RWPE2 (cell line): ENCODE results near the gene KDM3A.

Source experiments
- ATAC-seq: fragments of 200-7000 bp; cut with Tn5 transposase; 3 replicates; pipeline ENCODE4 v1.9.1; 2021; ENCODE audit warnings: low read depth
- DNase-seq: peaks from one replicate; pipeline ENCODE4 v3.0.0-alpha.2; 2020; ENCODE audit warnings: low spot score
- H3K27ac ChIP-seq: fragments of 450-650 bp; 2 replicates; pipeline ENCODE4 v1.5.1; 2017; ENCODE audit warnings: mild to moderate bottlenecking; ENCODE audit not compliant: poor library complexity, severe bottlenecking
- H3K27me3 ChIP-seq: fragments of 250-450 bp; sonication (Bioruptor Pico); 2 replicates; pipeline ENCODE4 v1.5.1; 2021; ENCODE audit warnings: mild to moderate bottlenecking, moderate library complexity; ENCODE audit not compliant: insufficient read depth, poor library complexity, severe bottlenecking
- H3K36me3 ChIP-seq: fragments of 250-450 bp; sonication (Bioruptor Pico); 2 replicates; pipeline ENCODE4 v1.5.1; 2020; ENCODE audit warnings: low read depth, mild to moderate bottlenecking, moderate library complexity
- H3K4me1 ChIP-seq: fragments of 250-450 bp; sonication (Bioruptor Pico); 2 replicates; pipeline ENCODE4 v1.5.1; 2021; ENCODE audit warnings: mild to moderate bottlenecking, moderate library complexity; ENCODE audit not compliant: insufficient read depth, poor library complexity, severe bottlenecking
- H3K4me3 ChIP-seq: fragments of 250-450 bp; sonication (Bioruptor Pico); 2 replicates; pipeline ENCODE4 v1.5.1; 2021; ENCODE audit warnings: mild to moderate bottlenecking, moderate library complexity; ENCODE audit not compliant: severe bottlenecking
- H3K9me3 ChIP-seq: fragments of 250-450 bp; sonication (Bioruptor Pico); 2 replicates; pipeline ENCODE4 v1.5.1; 2021; ENCODE audit warnings: mild to moderate bottlenecking, moderate library complexity; ENCODE audit not compliant: severe bottlenecking
- CTCF ChIP-seq: fragments of 450-650 bp; IDR thresholded peaks from one replicate; pipeline ENCODE4 v1.5.1; 2017; ENCODE audit warnings: mild to moderate bottlenecking, moderate library complexity; ENCODE audit not compliant: poor library complexity, severe bottlenecking

Gene KDM3A

GRCh38 chr2:86520153-86520552 is 79.0 kb downstream of the KDM3A start:
- no peaks in the 10 kb centered on the region for H3K4me1 ChIP-seq
- H3K27me3 ChIP-seq = no peaks in the 10 kb centered on the region
- no peak overlapping the region for H3K4me3 ChIP-seq
- no peak overlapping the region for H3K27ac ChIP-seq
- 0 out of 2 replicates have a peak, but pooled peaks cover 8% of the 10 kb centered on the region for H3K36me3 ChIP-seq
- DNase-seq (no peak), ATAC-seq (no peak)
- H3K9me3 ChIP-seq = no peaks in the 10 kb centered on the region
- no peak for TF ChIP-seq CTCF

- Histone ChIP-seq H3K4me3 (no peak overlapping the region), H3K27me3 (no peaks in the 10 kb centered on the region), H3K36me3 (peaks cover 18% of the 10 kb centered on the region), H3K9me3 (no peaks in the 10 kb centered on the region), H3K4me1 (no peaks in the 10 kb centered on the region), H3K27ac (no peak overlapping the region)
- no peak for TF ChIP-seq CTCF
- DNase-seq (no peak), ATAC-seq (no peak)
These were observed 80.8 kb downstream of the KDM3A start for GRCh38 chr2:86521922-86522321.

DNA sequence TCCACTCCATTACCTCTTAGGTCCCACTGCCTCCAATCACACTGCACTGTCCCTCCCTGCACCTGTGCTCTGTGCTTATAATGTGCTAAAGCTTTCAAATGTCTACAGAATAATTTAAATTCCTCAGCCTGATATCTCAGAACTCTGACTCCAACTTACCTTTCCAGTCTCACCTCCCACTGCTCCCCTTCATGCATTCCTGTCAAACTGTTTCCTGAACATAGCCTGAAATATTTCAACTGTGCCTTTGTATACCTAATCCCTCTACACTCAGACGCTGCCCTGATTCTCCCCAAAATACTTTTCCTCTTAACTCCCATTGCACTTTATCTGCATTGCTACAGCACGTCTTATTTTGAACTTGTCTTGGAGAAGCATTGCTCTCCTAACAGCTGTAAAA is 81.5 kb downstream of the KDM3A start:
- no peaks in the 10 kb centered on the region for H3K4me1 ChIP-seq
- H3K4me3 ChIP-seq = no peak overlapping the region
- no peak overlapping the region for H3K27ac ChIP-seq
- no peaks in the 10 kb centered on the region for H3K9me3 ChIP-seq
- ATAC-seq = no peak
- no peaks in the 10 kb centered on the region for H3K27me3 ChIP-seq
- TF ChIP-seq CTCF = no peak
- no peak for DNase-seq
- peaks cover 25% of the 10 kb centered on the region for H3K36me3 ChIP-seq

DNA sequence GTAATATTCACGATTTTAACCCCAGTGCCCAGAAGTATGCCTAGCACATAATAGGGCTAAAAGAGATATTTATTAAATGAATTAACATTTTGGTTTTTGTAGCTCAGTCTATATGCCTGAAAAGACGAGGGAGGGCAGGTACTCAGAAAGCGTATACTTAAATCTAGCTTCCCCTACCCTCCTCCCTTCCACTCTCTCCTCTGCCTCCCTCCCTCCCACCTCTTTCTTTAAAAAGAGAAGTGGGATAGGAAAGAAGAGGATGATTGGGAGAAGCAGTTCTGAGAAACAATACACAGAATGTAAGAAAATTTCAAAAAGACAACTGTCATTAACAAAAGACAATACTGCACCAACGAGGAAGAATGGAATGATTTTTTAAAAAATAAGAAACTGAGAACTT is 82.3 kb downstream of the KDM3A start:
- no peak for TF ChIP-seq CTCF
- Histone ChIP-seq H3K4me1 (no peaks in the 10 kb centered on the region), H3K27ac (no peak overlapping the region), H3K36me3 (peaks cover 32% of the 10 kb centered on the region), H3K4me3 (no peak overlapping the region), H3K9me3 (no peaks in the 10 kb centered on the region), H3K27me3 (no peaks in the 10 kb centered on the region)
- ATAC-seq = no peak
- no peak for DNase-seq

DNA sequence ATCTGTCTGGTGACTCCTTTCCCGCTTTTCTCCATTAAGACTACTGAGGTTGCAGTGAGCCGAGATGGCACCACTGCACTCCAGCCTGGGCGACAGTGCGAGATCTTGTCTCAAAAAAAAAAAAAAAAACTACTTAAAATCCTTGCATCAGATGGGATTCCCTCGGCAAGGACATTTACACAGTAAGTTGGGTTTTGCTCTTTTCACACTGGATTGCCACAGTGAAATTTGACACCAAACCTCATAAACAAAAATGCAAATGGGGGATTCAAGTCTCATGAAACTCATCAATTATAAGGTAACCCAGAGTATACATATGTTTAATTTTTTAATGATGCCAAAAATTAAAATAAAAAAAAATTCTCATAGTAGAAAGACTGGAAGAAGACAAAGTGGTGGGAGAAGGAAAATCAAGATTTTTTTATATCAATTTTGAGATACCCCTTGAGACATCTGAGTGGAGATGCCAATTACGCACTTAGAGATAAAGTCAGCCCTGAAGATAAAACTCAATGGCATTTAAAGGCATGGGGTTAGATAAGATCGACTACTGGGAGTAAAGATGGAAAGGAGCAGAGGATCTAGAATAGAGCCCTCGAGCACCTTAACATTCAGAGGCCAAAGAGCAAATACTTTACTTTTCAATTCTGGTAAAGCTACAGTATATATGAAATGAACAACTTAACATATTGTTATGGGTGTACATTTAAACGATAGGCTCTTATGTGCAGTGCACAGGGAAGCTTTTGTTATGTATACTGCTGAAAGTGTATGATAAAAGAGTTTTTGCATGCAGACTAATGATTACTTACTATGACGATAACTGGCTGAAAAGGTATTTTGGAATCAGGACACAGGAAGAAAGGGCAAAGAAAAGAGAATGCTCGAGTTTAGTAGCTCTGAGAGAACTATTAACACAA is 84.5 kb downstream of the KDM3A start:
- H3K27ac ChIP-seq = no peak overlapping the region
- DNase-seq = no peak
- peaks cover 2% of the 10 kb centered on the region for H3K9me3 ChIP-seq
- no peaks in the 10 kb centered on the region for H3K27me3 ChIP-seq
- no peak overlapping the region for H3K4me3 ChIP-seq
- peaks cover 33% of the 10 kb centered on the region for H3K36me3 ChIP-seq
- TF ChIP-seq CTCF = no peak
- H3K4me1 ChIP-seq = no peaks in the 10 kb centered on the region
- ATAC-seq = no peak
